AG10803 (cell line): ENCODE measurements around the gene FBXO28.
A peak's percentile ranks its signal among the peaks of the same experiment; 100 is the strongest.

ENCODE experiments used
- DNase-seq: peaks from one replicate; pipeline ENCODE4 v3.0.0; 2010; ENCODE audit warnings: low read depth
- H3K4me3 ChIP-seq: 2 replicates; pipeline ENCODE4 v1.5.1; 2011; ENCODE audit warnings: mild to moderate bottlenecking, low read length, control low read depth
- CTCF ChIP-seq: conservative IDR thresholded peaks from 2 replicates; pipeline ENCODE4 v1.5.1; 2011; ENCODE audit warnings: mild to moderate bottlenecking, low read length, control low read depth, inconsistent platforms

Gene FBXO28

GRCh38 chr1:224193319-224193966, 79.5 kb downstream of the FBXO28 start:
- no peak overlapping the region for H3K4me3 ChIP-seq
- no peak for TF ChIP-seq CTCF
- DNase-seq, result no peak

DNA sequence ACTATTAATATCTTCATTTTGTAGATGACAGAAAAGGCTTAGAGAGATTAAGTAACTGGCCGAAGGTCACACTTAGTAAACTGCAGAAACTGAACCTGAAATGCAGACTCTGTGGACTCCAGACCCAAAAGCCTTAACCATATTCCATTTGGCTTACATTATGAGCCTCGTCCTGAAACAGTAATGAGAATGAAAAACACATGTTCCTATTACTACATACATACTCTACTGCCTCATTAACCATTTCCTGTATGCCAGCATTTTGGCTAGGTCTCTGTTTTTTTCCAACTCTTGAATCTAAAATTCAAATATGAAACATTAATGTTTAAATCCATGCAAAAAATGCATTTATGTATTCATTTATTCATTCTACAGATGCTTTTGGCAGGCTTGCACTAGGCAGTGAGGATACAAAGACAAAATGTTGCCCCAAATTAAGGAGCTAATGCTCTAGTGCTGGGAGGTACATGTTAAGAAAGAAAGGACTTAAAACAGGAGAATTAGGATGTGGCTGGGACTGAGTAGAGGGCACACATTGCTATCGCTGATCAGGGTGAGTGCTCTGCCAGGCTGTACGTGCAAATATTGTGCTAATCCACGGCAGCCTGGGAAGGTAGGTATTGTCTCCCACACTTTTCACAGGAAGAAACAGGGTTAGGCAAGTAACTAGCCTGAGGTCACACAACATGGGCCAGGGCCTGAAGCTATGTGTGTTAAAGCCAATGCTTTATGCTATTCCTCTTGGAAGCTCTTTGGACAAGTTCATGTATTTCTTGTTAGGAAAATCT, 83.1 kb downstream of the FBXO28 start:
- TF ChIP-seq CTCF, result no peak
- no peak overlapping the region for H3K4me3 ChIP-seq
- DNase-seq, result peak; percentile 37

- no peak overlapping the region for H3K4me3 ChIP-seq
- TF ChIP-seq CTCF, result no peak
- DNase-seq, result no peak
Measured at GRCh38 chr1:224198572-224198971, 84.7 kb downstream of the FBXO28 start.

DNA sequence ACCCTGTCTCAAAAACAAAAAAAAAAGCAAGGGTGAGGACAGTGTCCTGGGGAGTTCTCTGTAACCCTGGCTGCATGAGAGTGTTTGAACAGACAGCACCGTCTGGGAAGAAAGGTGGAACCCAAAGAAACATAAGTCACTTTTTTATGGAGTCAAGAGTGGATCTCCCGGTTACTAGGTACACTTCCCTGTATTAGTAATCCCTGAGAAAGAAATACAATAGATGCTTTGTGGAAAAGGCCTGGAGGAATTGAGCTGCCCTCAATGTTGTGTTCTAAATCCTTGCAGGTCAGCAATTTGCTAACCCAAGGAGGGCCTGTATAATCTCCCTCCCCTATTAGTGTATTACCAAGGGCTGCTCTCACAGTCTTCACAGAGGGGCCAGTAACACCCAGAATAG, 85.8 kb downstream of the FBXO28 start:
- H3K4me3 ChIP-seq, result no peak overlapping the region
- TF ChIP-seq CTCF, result no peak
- no peak for DNase-seq

- TF ChIP-seq CTCF, result no peak
- DNase-seq, result no peak
- no peak overlapping the region for H3K4me3 ChIP-seq
Measured at GRCh38 chr1:224201383-224201782, 87.5 kb downstream of the FBXO28 start.

DNA sequence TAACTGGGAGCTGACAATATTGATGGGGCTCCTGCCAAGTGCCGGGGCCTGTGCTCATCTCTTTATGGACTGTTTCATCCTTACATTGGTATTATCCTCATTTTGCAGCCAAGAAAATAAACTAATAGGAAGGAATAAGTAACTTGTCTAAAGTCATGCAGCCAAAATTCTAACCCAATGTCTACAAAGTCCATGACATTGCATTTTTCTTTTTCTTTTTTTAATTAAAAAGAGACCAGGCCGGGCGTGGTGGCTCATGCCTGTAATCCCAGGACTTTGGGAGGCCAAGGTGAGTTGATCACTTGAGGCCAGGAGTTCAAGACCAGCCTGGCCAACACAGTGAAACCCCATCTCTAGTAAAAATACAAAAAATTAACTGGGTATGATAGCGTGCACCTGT, 87.9 kb downstream of the FBXO28 start:
- no peak for DNase-seq
- H3K4me3 ChIP-seq, result no peak overlapping the region
- no peak for TF ChIP-seq CTCF

DNA sequence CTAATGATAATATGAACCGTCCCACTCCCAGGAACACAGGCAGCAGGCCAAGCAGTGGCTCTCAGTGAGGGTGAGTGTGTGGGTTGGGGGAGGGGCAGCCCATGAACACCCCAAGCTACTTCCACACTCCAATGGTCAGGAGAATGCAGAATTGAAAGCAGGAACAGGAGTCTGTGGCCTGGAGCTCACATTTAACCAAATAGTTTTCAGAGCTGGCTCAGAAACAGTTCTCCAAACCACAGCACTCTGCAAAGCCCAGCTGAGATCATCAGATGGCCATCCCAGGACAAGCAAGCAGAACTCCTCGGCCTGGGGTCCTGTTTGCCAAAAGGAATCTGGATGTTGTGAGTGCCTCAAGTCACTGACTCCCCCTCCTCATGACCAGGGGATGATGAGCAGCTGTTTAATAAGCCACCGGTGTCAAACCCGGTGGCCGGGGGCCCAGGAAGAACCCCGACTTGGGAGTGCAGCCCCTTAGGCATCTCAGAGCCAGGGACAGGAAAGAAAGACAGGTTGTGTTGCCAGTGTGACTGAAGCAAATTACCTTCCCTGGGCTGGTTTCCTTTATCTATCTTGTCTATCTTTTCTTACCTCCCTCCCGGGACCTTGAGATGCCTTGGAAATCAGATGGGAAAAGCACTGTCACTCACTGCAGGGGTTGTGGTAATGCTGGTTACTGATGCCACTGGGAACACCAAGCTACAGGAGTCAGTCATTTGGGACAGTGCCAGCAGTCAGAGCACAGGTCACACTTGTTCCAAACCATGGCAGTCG, 89.5 kb downstream of the FBXO28 start:
- no peak for TF ChIP-seq CTCF
- peak; percentile 84 for DNase-seq
- no peak overlapping the region for H3K4me3 ChIP-seq
